ENCODE results near the gene NT5M.

Gene NT5M

DNA sequence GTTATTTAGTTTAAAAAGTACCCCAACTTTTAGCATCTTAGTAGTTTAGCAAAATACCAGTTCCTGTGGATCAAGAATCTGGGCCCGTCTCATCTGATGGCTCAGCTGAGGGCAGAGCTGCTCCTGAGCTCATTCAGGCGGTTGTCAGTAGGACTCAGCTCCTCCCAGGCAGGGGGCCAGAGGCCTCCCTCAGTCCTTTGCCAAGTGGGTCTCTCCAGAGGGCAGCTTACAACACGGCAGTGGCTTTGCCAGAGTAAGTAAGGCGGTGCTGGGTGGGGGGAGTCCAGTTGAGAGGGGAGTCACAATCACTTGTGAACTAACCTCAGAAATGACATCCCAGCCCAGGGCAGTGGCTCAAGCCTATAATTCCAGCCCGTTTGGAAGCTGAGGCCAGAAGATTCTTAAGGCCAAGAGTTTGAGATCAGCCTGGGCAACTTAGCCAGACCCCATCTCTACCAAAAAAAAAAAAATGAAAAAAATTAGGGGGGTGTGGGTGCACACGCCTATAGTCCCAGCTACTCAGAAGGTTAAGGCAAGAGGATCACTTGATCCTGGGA, 92.2 kb downstream of the NT5M start:
- no peak for DNase-seq (ENCODE audit: low spot score)

DNA sequence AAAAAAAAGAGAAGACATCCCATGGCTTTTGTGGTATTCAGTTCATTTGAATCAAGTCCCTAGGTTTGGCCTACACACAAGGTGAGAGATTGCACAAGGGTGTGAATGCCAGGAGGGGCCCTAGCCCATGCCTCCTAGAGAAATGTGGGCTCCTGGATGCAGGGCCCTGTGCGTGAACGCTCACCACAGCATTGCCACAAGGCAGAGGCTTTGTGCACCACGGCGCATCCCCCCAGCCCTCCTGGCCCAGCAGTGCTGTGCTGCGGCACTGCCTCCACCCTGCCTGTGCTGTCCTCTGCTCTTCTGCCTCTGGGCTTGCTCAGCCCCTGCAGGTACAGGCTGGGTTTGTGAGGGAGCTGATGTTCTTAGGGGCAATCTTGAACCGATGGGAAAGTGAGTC, 92.7 kb downstream of the NT5M start:
- no peak for DNase-seq (ENCODE audit: low spot score)

Measured in LoVo (cell line).